Adrenal gland (tissue), 12 donors: ENCODE measurements around the gene LRP1B. TPM values are rescaled to one million over a fixed set of nuclear protein-coding genes. Genes with fewer than 3 reads are reported as not detected.

Experiments
- DNase-seq, 7 donors: peaks; one replicate each; pipeline ENCODE4 v3.0.0-alpha.2; 2019 to 2020
- H3K27ac ChIP-seq, 5 donors: fragments of 200-600 bp; sonication (generic) in 4 of 5; 1 replicate in 3 of 5; 2 replicates in 2 of 5; pipeline versions ENCODE4 v1.5.1 to v1.8.0; 2016 to 2020; ENCODE audit warnings: mild to moderate bottlenecking in 1 of 5
- H3K27me3 ChIP-seq: fragments of 200-600 bp; 2 replicates; pipeline ENCODE4 v1.8.0; 2021
- H3K36me3 ChIP-seq, 2 donors: fragments of 200-600 bp; replicated peaks in 1 of 2; 1 replicate in 1 of 2; 2 replicates in 1 of 2; pipeline versions ENCODE4 v1.5.1 to v1.8.0; 2018 to 2022
- H3K4me1 ChIP-seq, 2 donors: fragments of 200-600 bp; replicated peaks in 1 of 2; 1 replicate in 1 of 2; 2 replicates in 1 of 2; pipeline versions ENCODE4 v1.5.1 to v1.8.0; 2018 to 2021
- H3K4me3 ChIP-seq, 4 donors: fragments of 200-600 bp; sonication (generic) in 3 of 4; one replicate each; pipeline ENCODE4 v1.5.1; 2016 to 2018
- H3K9me3 ChIP-seq, 3 donors: fragments of 200-600 bp; sonication (generic) in 1 of 3; replicated peaks in 1 of 3; 1 replicate in 2 of 3; 2 replicates in 1 of 3; pipeline versions ENCODE4 v1.5.1 to v1.8.0; 2016 to 2021
- POLR2A ChIP-seq, 2 donors: fragments of 450-650 bp; IDR thresholded peaks; one replicate each; pipeline ENCODE4 v1.6.1; 2017; ENCODE audit warnings: antibody characterized with exemption in 2 of 2, mild to moderate bottlenecking in 2 of 2, moderate library complexity in 1 of 2
- WGBS, 4 donors: extraction: QIAGEN DNeasy Blood & Tissue Kit in 2 of 4; methylation state at CpG; one replicate each; pipeline versions ENCODE4 v1.1.5 to v1.1.7; 2013 to 2017; 5-methylcytosine and 5-hydroxymethylcytosine counted together
- intact Hi-C, 2 donors: fragments of 100-400 bp; cut with DNase I; formaldehyde crosslinking; loops; one replicate each; pipeline versions ENCODE4 v1.14.1 to v1.15.0; 2022 to 2023
- polyA plus RNA-seq, 3 donors: library from polyadenylated mRNA; stranded (reverse); fragments of 200-250 nt in 2 of 3; fragments of 350-450 nt in 1 of 3; fragmentation: Illumina TruSeq in 1 of 3; extraction: RNeasy Lipid Tissue Mini Kit (QIAGEN cat#74804) in 1 of 3; gene quantifications; one replicate each; pipeline ENCODE4 v1.2.3, GENCODE V29; 2013 to 2014
- total RNA-seq, 9 donors: library from RNA; depleted of rRNA in 4 of 9; stranded (reverse); fragments of >200 nt in 4 of 9; fragments of 120-200 nt in 1 of 9; fragmentation: NEBNext Ultra II Directional in 1 of 9; extraction: Animal tissue kit (Norgen Biotek cat#: 25700) in 1 of 9; gene quantifications; one replicate each; pipeline versions ENCODE4 v1.1.0 to v1.2.4, GENCODE V29; 2013 to 2023
- TF ChIP-seq, protein P1 (sequence below), 6 experiments: fragments of 450-650 bp in 4 of 6; fragments of 200-600 bp in 2 of 6; sonication (generic) in 1 of 6; IDR thresholded peaks; 1 replicate in 5 of 6; 2 replicates in 1 of 6; pipeline versions ENCODE4 v1.5.1 to v1.8.0; 2016 to 2021; ENCODE audit warnings: antibody characterized with exemption in 6 of 6, mild to moderate bottlenecking in 2 of 6, moderate library complexity in 1 of 6
- donor health status: healthy with polysubstance abuse.
- donor health status: Bipolar disorder and iron deficiency.
- donor health status: DM: yes; HTN: yes; CAD: no.
- donor health status: DM: no; HTN: no; CAD: no.
- donor health status: DM: no; HTN: no; CAD: no.
- donor health status: DM: yes; HTN: yes; CAD: no.

The LRP1B gene
- total and polyA plus RNA-seq, 12 donors = 0.84 to 5.4 (median 2.1) TPM

DNA sequence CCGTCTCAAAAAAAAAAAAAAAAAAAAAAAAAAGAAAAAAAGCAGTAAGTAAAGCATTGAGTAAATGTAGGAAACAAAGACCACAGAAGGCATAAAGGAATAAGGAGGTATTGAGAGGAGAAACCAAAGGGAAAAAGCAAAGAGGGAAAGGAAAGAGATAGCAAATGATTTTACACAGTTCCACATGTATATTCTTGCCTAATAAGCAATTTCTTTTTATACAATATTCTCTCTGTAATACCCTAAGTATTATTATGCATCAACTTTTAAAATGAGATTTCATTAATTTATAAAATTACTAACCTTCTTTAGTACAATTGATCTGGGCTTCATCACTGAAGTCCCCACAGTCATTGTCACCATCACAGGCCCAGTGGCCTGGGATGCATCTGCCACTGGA is 1180.9 kb downstream of the LRP1B start:
- Histone ChIP-seq H3K36me3 (no peaks in the 10 kb centered on the region), H3K9me3 (no peaks in the 10 kb centered on the region), H3K27me3 (no peaks in the 10 kb centered on the region), H3K4me3 (no peak overlapping the region), H3K27ac (no peak overlapping the region), H3K4me1 (no peaks in the 10 kb centered on the region)
- no peak for DNase-seq
- TF ChIP-seq POLR2A (IDR thresholded peaks at IDR 0.05) = no peak
- TF ChIP-seq, protein P1, sequence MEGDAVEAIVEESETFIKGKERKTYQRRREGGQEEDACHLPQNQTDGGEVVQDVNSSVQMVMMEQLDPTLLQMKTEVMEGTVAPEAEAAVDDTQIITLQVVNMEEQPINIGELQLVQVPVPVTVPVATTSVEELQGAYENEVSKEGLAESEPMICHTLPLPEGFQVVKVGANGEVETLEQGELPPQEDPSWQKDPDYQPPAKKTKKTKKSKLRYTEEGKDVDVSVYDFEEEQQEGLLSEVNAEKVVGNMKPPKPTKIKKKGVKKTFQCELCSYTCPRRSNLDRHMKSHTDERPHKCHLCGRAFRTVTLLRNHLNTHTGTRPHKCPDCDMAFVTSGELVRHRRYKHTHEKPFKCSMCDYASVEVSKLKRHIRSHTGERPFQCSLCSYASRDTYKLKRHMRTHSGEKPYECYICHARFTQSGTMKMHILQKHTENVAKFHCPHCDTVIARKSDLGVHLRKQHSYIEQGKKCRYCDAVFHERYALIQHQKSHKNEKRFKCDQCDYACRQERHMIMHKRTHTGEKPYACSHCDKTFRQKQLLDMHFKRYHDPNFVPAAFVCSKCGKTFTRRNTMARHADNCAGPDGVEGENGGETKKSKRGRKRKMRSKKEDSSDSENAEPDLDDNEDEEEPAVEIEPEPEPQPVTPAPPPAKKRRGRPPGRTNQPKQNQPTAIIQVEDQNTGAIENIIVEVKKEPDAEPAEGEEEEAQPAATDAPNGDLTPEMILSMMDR (IDR thresholded peaks at IDR 0.05) = no peak
- 83 to 100% (median 92%) methylated on average over 1 of the region's 1 CpG; no CpG with 5 or more reads in 1 of the 4 donors for WGBS, 4 donors
- intact Hi-C loops = no loop called here

DNA sequence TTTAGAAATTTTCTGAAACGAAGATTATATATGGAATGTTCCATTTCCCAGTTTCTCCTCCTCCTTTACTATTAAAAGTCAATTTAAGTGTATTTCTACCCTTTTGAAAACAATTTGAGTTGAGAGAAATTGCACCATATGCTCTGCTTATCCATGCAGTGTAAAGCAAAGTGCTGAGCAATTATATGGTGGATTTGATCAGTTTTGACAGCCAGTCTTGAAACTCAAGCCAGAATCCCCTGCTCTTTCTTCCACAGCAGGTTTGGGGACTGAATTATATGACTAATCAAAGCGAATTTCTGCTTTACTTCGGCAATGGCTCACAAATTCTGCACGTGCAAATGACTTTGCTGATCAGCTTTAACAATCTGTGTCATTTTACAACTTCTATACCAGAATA is 1183.6 kb downstream of the LRP1B start:
- no peaks in the 10 kb centered on the region for H3K9me3 ChIP-seq
- H3K27me3 ChIP-seq = no peaks in the 10 kb centered on the region
- WGBS, 4 donors = 82 to 87% (median 82%) methylated on average over 4 of the region's 4 CpGs
- DNase-seq = no peak
- H3K4me3 ChIP-seq = no peak overlapping the region
- H3K36me3 ChIP-seq = no peaks in the 10 kb centered on the region
- no peaks in the 10 kb centered on the region for H3K4me1 ChIP-seq
- intact Hi-C loops = no loop called here
- no peak for TF ChIP-seq POLR2A (IDR thresholded peaks at IDR 0.05)
- TF ChIP-seq, protein P1 (IDR thresholded peaks at IDR 0.05) = no peak
- H3K27ac ChIP-seq = no peak overlapping the region

DNA sequence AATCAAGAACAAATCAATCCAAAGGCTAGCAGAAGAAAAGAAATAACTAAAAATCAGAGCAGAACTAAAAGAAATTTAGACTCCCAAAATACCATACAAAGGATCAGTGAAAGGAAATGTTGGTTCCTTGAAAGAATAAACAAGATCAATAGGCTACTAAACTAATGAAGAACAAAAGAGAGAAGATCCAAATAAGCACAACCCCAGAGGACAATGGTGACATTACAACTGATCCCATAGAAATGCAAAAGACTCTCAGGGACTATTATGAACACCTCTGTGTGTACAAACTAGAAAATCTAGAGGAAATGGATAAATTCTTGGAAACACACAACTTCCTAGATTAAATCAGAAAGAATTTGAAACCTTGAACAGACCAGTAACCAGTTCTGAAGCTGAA is 1186.9 kb downstream of the LRP1B start:
- Histone ChIP-seq H3K4me3 (no peak overlapping the region), H3K9me3 (no peaks in the 10 kb centered on the region), H3K27me3 (no peaks in the 10 kb centered on the region), H3K27ac (no peak overlapping the region), H3K4me1 (no peaks in the 10 kb centered on the region), H3K36me3 (no peaks in the 10 kb centered on the region)
- TF ChIP-seq, protein P1 (IDR thresholded peaks at IDR 0.05) = no peak
- TF ChIP-seq POLR2A (IDR thresholded peaks at IDR 0.05) = no peak
- intact Hi-C loops = no loop called here
- no peak for DNase-seq

DNA sequence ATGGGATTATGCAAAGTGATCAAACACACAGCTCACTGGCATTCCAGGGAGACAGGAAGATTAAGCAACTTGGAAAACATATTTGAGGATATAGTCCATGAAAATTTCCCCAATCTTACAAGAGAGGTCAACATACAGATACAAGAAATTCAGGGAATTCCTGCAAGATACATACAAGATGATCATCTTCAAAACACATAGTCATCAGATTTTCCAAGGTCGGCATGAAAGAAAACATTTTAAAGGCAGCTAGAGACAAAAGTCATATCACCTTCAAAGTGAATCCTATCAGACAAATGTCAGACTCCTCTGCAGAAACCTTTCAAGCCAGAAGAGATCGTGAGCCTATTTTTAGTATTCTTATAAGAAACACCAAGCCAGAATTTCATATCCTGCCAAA is 1188.5 kb downstream of the LRP1B start:
- Histone ChIP-seq H3K9me3 (no peaks in the 10 kb centered on the region), H3K4me1 (no peaks in the 10 kb centered on the region), H3K27ac (no peak overlapping the region), H3K36me3 (no peaks in the 10 kb centered on the region), H3K4me3 (no peak overlapping the region), H3K27me3 (no peaks in the 10 kb centered on the region)
- intact Hi-C loops = no loop called here
- 47 to 62% (median 53%) methylated on average over 2 of the region's 2 CpGs for WGBS, 4 donors
- TF ChIP-seq, protein P1 (IDR thresholded peaks at IDR 0.05) = no peak
- TF ChIP-seq POLR2A (IDR thresholded peaks at IDR 0.05) = no peak
- DNase-seq = no peak
